Muscle layer of colon (tissue), 2 donors: ENCODE measurements around the gene COMMD2.

Experiments used
- H3K27ac ChIP-seq: one replicate; pipeline ENCODE4 v1.7.0; 2013; ENCODE audit warnings: low read depth, mild to moderate bottlenecking, low read length, moderate library complexity
- H3K27me3 ChIP-seq, 2 donors: one replicate each; pipeline ENCODE4 v1.7.0; 2013; ENCODE audit warnings: low read length in 2 of 2, mild to moderate bottlenecking in 2 of 2; ENCODE audit not compliant: insufficient read depth in 2 of 2, control insufficient read depth in 1 of 2
- H3K36me3 ChIP-seq: one replicate; pipeline ENCODE4 v1.7.0; 2013; ENCODE audit warnings: mild to moderate bottlenecking, low read length; ENCODE audit not compliant: insufficient read depth
- H3K4me1 ChIP-seq: one replicate; pipeline ENCODE4 v1.7.0; 2013; ENCODE audit warnings: mild to moderate bottlenecking, low read length; ENCODE audit not compliant: insufficient read depth
- H3K4me3 ChIP-seq, 2 donors: one replicate each; pipeline ENCODE4 v1.7.0; 2013; ENCODE audit warnings: low read length in 2 of 2, low read depth in 1 of 2, mild to moderate bottlenecking in 1 of 2, moderate library complexity in 1 of 2
- H3K9ac ChIP-seq: one replicate; pipeline ENCODE4 v1.7.0; 2013; ENCODE audit warnings: low read length
- H3K9me3 ChIP-seq: one replicate; pipeline ENCODE4 v1.7.0; 2013; ENCODE audit warnings: mild to moderate bottlenecking, low read length
- donor health status: abdominal sarcoma.
- donor health status: Adenocarcinoma of cecum.

Gene COMMD2

DNA sequence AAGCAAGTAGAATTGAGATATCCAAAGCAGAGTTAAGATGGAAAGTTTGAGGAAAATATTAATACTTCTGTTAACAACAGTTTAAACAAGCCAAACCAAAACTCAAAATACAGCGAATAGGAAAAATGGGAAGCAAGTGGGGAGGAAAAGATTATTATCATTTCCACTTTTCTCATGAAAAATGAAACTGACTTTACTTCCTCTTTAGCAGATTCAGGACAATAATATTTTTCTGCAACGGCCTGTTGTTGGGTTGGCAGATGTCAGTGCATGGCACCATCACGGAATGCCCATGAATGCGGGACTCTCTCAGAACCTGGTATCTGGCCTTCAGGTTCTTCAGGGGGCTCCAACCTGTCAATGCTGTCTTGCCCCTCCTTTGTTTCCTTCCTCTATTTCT is 28.9 kb upstream of the COMMD2 start:
- no peaks in the 10 kb centered on the region for H3K27me3 ChIP-seq
- no peaks in the 10 kb centered on the region for H3K9me3 ChIP-seq
- no peak overlapping the region for H3K9ac ChIP-seq
- H3K4me3 ChIP-seq: no peak overlapping the region
- H3K4me1 ChIP-seq: no peaks in the 10 kb centered on the region
- no peaks in the 10 kb centered on the region for H3K36me3 ChIP-seq
- no peak overlapping the region for H3K27ac ChIP-seq

DNA sequence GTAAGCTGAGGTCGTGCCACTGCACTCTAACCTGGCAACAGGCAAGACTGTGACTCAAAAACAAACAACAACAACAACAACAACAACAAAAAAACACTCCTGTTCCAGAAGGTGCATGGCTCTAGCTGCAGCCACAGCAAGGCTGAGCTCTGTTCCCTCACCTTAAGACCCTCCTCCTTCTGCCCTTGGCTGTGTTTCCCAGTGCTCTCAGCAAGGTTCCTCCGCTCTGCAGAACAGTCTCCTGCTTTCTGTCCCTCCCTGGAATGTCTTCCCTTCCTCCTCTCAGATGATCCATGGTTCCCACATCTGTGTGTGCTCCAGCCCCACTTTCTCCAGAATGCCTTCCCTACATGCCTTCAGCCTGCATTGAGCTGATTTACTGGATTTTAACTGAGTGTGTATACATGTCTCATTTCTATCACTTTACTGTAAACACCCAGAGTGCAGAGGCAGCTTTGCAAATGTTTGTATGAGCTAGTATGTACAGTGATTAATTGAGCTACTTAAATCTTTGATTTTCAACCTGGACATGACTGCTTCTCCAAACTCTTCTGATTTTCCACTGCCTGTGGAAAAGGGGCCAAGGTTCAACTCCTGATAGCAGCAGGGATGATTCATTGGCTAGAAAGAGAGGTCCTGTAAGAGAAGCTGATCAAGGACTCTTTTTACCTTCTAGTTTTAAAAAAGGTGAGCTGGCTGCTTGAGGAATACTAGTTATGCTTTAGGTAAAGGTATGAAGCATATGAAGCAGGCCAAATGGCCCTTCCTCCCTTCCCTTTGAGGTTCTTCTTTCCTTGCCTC is 25.3 kb upstream of the COMMD2 start:
- Histone ChIP-seq H3K4me3 (no peak overlapping the region), H3K27ac (no peak overlapping the region), H3K9me3 (no peaks in the 10 kb centered on the region), H3K27me3 (no peaks in the 10 kb centered on the region), H3K36me3 (no peaks in the 10 kb centered on the region), H3K9ac (no peak overlapping the region), H3K4me1 (no peaks in the 10 kb centered on the region)

DNA sequence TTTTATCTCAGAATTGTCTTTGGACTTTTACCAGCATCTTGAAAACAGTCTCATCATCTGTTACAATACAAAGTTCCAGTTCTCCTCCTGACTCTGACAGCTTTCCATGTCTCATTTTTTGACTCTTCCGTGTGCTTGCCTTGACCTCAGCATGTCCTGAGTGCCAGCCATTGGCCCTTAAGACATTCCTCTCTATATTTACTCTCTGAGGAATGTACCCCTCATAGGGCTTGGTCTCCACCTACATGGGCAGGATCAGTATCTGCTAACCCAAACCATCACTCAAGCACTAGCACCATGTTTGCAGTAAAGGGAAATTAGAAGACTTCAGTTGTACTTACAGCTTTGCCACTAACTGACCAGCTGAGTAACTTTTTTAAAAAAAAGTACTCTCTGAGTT is 23.9 kb upstream of the COMMD2 start:
- no peaks in the 10 kb centered on the region for H3K4me1 ChIP-seq

DNA sequence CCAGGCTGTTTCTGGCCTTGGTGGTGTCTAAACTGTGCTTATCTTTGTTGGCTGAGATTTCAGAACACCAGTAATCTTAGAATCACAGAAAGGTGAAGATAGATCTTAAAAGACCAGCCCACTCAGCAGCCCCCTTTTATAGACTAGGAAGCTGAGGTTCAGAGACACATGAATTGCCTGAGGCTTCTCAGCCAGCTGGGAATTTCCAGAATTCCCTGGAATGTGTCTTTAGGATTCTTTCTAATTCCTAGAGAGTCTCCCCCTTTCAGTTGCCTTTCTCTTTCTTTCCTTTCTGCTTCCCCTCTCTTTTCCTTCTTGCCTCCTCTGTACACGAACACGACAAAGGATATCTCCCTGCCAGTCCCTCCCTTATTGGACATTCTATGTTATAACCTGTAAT is 20.6 kb upstream of the COMMD2 start:
- no peaks in the 10 kb centered on the region for H3K27me3 ChIP-seq
- no peaks in the 10 kb centered on the region for H3K9me3 ChIP-seq
- H3K4me3 ChIP-seq: no peak overlapping the region
- no peaks in the 10 kb centered on the region for H3K4me1 ChIP-seq
- H3K36me3 ChIP-seq: no peaks in the 10 kb centered on the region
- no peak overlapping the region for H3K27ac ChIP-seq
- H3K9ac ChIP-seq: no peak overlapping the region

More for the DNA sequence above, 23.9 kb upstream of the COMMD2 start:
- Histone ChIP-seq H3K36me3 (no peaks in the 10 kb centered on the region), H3K9ac (no peak overlapping the region), H3K27ac (no peak overlapping the region), H3K9me3 (no peaks in the 10 kb centered on the region), H3K4me3 (no peak overlapping the region), H3K27me3 (no peaks in the 10 kb centered on the region)

DNA sequence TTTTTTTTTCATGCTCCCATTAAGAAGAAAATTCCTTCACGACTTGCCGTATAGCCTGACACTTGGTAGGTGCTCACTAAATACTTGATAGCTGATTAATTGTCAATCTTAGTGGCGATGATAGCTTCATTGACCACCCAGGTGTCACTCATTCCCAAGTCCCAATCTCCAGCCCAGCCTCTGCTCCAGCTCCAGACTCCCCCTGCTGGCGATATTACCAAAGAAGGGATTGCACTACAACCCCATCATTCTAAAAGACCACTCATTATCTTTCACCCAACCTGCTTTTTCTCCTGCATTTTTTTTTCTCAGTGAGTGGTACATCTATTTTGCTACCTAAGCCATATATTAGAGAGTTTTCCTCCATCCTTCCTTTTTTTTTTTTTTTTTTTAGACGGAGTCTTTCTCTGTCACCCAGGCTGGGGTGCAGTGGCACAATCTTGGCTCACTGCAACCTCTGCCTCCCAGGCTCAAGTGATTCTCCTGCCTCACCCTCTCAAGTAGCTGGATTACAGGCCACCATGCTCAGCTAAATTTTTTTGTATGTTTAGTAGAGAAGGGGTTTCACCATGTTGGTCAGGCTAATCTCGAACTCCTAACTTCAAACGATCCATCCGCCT is 19.5 kb upstream of the COMMD2 start:
- no peak overlapping the region for H3K9ac ChIP-seq
- no peak overlapping the region for H3K4me3 ChIP-seq
- H3K27ac ChIP-seq: no peak overlapping the region
- H3K9me3 ChIP-seq: no peaks in the 10 kb centered on the region
- H3K36me3 ChIP-seq: no peaks in the 10 kb centered on the region
- no peaks in the 10 kb centered on the region for H3K4me1 ChIP-seq
- no peaks in the 10 kb centered on the region for H3K27me3 ChIP-seq

- H3K9ac ChIP-seq: no peak overlapping the region
- H3K36me3 ChIP-seq: no peaks in the 10 kb centered on the region
- H3K27me3 ChIP-seq: no peaks in the 10 kb centered on the region
These were observed 18.0 kb upstream of the COMMD2 start for GRCh38 chr3:149770246-149770645.

DNA sequence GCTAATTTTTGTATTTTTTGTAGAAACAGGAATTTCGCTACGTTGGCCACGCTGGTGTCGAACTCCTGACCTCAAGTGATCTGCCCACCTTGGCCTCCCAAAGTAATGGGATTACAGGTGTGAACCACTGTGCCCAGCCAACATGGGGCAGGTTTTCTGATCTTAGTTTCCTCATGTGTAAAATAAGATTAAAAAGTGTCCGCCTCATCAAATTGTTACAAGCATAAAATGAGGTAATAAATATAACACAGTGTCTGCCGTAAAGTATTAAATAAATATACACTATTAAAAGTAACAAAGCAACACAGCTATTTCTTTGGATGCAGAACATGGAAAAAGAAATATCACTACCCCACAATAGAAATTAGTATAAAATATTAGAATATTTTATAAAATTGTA is 16.4 kb upstream of the COMMD2 start:
- Histone ChIP-seq H3K27ac (no peak overlapping the region), H3K27me3 (no peaks in the 10 kb centered on the region), H3K4me1 (no peaks in the 10 kb centered on the region), H3K9me3 (no peaks in the 10 kb centered on the region), H3K36me3 (no peaks in the 10 kb centered on the region), H3K9ac (no peak overlapping the region), H3K4me3 (no peak overlapping the region)

More at GRCh38 chr3:149770246-149770645, 18.0 kb upstream of the COMMD2 start:
- no peaks in the 10 kb centered on the region for H3K4me1 ChIP-seq
- H3K9me3 ChIP-seq: no peaks in the 10 kb centered on the region
- no peak overlapping the region for H3K4me3 ChIP-seq
- H3K27ac ChIP-seq: no peak overlapping the region

DNA sequence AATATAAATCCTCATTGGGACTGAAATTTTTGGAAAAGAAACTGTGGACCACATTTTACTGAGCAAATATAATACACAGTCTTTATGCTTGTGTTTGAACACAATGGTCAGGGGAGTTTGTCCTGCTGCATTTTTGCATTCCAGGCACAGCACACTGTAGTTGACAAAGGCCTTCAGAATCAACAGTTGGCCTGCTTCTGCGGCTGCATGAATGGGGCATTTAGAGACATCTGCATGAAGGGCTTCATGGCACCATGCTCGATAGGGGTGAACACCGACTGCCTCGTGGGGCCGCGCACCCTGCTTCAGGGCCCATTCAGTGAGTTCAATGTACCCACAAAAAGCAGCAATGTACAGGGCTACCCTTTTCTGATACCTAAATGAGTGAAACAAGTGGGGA is 15.4 kb upstream of the COMMD2 start:
- Histone ChIP-seq H3K9ac (no peak overlapping the region), H3K9me3 (no peaks in the 10 kb centered on the region), H3K4me1 (no peaks in the 10 kb centered on the region), H3K27ac (no peak overlapping the region), H3K27me3 (peaks cover 0 to under 1% of the 10 kb centered on the region in 2 donors), H3K4me3 (no peak overlapping the region), H3K36me3 (no peaks in the 10 kb centered on the region)

GRCh38 chr3:149765762-149766334 is 13.6 kb upstream of the COMMD2 start:
- no peaks in the 10 kb centered on the region for H3K36me3 ChIP-seq
- no peak overlapping the region for H3K9ac ChIP-seq
- no peaks in the 10 kb centered on the region for H3K9me3 ChIP-seq
- H3K4me3 ChIP-seq: no peak overlapping the region
- no peaks in the 10 kb centered on the region for H3K4me1 ChIP-seq
- peaks cover 0 to 5% of the 10 kb centered on the region in 2 donors for H3K27me3 ChIP-seq
- H3K27ac ChIP-seq: no peak overlapping the region

GRCh38 chr3:149764302-149764701 is 12.0 kb upstream of the COMMD2 start:
- Histone ChIP-seq H3K4me1 (no peaks in the 10 kb centered on the region), H3K27me3 (peaks cover 0 to 5% of the 10 kb centered on the region in 2 donors), H3K36me3 (no peaks in the 10 kb centered on the region), H3K9ac (no peak overlapping the region), H3K27ac (no peak overlapping the region), H3K4me3 (no peak overlapping the region), H3K9me3 (no peaks in the 10 kb centered on the region)

DNA sequence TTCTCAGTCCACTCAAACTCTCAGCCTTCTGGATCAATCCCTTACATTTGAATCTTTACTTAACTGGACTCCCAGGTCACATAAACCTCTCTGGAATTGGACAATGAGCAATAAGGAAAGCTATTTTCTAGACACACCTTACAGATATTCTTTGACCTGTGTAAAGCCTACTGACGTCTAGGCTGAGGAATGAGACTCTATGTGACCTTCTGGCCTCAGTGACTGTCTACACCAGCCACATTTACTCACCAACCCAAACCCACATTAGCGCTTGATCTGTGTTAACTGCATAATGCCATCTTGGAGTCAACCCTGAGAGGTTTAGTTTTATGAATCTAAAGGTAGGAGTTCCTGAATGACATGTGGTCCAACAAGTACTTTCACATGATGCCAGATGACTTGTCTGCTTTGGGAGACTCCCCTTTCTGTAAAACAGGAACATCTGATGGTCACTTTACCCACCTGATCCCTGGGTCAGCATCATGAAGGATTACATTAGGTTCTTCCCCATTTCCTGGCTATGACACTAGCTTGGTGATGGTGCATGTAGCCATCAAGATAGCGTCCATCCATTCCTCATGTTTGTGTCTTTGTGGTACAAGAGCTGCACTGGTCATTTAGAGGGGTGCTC is 11.4 kb upstream of the COMMD2 start:
- Histone ChIP-seq H3K9me3 (no peaks in the 10 kb centered on the region), H3K4me3 (no peak overlapping the region), H3K36me3 (no peaks in the 10 kb centered on the region), H3K4me1 (no peaks in the 10 kb centered on the region), H3K27me3 (peaks cover 0 to 5% of the 10 kb centered on the region in 2 donors), H3K27ac (no peak overlapping the region), H3K9ac (no peak overlapping the region)
